Measurements from ENCODE around the gene HSPA1A. TPM values are rescaled to one million over a fixed set of nuclear protein-coding genes. Genes with fewer than 3 reads are reported as not detected.
A peak's percentile ranks its signal among the peaks of the same experiment; 100 is the strongest.

The HSPA1A gene
- polyA plus RNA-seq, 3 donors = 144 to 215 (median 200) TPM

DNA sequence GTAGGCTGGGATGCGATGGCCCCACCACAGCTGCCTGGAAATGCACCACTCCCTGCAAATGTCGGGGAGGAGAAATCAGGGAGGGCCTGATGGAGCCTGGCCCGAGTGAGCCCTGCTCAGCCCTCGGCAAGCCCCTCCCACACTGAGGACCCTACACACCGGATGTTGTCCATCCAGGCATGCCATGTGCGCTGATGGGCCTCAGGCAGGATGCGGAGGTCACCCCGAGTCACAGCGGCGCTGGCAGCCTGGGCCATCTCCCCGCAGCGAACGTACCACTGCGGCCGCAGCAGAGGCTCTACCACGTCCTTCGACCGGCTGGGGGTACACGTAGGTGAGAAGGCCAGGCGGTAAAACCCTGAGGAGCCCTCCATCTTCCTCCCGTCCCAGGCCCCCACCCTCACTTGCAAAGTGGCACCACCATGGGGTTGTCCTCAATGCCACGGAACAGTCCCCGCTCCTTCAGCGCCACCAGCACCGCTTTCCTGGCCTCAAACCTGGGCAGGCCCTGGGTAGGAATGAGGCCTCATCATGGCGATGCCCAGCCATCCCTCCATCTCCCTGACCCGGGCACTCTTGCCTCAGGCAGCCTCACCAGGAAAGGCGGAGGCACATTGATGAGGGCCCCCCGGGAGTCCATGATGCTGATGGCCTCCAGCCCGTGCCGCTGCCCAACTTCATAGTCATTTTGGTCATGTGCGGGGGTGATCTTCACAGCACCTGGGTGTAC, 33.1 kb upstream of the HSPA1A start:
- Mint-ChIP-seq H3K9me3 (no peaks in the 10 kb centered on the region), H3K27ac (peak overlapping the region in 2 of 7 donors; percentile 22 to 38), H3K4me1 (peaks cover 5% of the 10 kb centered on the region), H3K36me3 (peaks cover 60 to 92% of the 10 kb centered on the region in 2 donors), H3K27me3 (ENCODE audit: low read depth in 3 of 3) (peaks cover 0 to 3% (median 2%) of the 10 kb centered on the region in 3 donors), H3K4me3 (no peak overlapping the region)
- TF ChIP-seq, protein P1, sequence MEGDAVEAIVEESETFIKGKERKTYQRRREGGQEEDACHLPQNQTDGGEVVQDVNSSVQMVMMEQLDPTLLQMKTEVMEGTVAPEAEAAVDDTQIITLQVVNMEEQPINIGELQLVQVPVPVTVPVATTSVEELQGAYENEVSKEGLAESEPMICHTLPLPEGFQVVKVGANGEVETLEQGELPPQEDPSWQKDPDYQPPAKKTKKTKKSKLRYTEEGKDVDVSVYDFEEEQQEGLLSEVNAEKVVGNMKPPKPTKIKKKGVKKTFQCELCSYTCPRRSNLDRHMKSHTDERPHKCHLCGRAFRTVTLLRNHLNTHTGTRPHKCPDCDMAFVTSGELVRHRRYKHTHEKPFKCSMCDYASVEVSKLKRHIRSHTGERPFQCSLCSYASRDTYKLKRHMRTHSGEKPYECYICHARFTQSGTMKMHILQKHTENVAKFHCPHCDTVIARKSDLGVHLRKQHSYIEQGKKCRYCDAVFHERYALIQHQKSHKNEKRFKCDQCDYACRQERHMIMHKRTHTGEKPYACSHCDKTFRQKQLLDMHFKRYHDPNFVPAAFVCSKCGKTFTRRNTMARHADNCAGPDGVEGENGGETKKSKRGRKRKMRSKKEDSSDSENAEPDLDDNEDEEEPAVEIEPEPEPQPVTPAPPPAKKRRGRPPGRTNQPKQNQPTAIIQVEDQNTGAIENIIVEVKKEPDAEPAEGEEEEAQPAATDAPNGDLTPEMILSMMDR (IDR thresholded peaks at IDR 0.05) = no peak
- peaks cover 4 to 5% of the 10 kb centered on the region in 2 donors for H3K4me1 ChIP-seq (ENCODE audit: control insufficient read depth in 1 of 2, insufficient read depth in 2 of 2, low read length in 2 of 2)
- no peak overlapping the region for H2AFZ ChIP-seq (ENCODE audit: insufficient read depth, low read depth, low read length, poor library complexity, severe bottlenecking)
- peaks cover 70 to 88% of the 10 kb centered on the region in 2 donors for H3K36me3 ChIP-seq (replicated peaks in 1 of 2; ENCODE audit: control insufficient read depth in 1 of 2, insufficient read depth in 2 of 2, low read length in 2 of 2)
- no peaks in the 10 kb centered on the region for H4K20me1 ChIP-seq (ENCODE audit: insufficient read depth, low read length)
- intact Hi-C loops (cut with micrococcal nuclease) = no loop called here
- no peaks in the 10 kb centered on the region for H3K79me2 ChIP-seq (ENCODE audit: insufficient read depth, low read length)
- no peak overlapping the region for H3K9ac ChIP-seq (ENCODE audit: insufficient read depth, low read length, poor library complexity, severe bottlenecking)
- no peak overlapping the region for H3K27ac ChIP-seq (ENCODE audit: low read depth in 1 of 2, low read length in 2 of 2)
- DNase-seq = no peak
- H3K27me3 ChIP-seq (ENCODE audit: control insufficient read depth in 2 of 2, insufficient read depth in 2 of 2, low read length in 2 of 2) = no peaks in the 10 kb centered on the region
- no peak overlapping the region for H3K4me2 ChIP-seq (replicated peaks; ENCODE audit: extremely low read depth, low read length, poor library complexity, severe bottlenecking)
- H3K4me3 ChIP-seq (replicated peaks in 1 of 3; ENCODE audit: low read depth in 2 of 3, low read length in 3 of 3) = no peak overlapping the region
- 98% methylated on average over 32 of the region's 32 CpGs for WGBS (ENCODE audit: insufficient coverage)
- H3K9me3 ChIP-seq (replicated peaks in 1 of 2; ENCODE audit: control insufficient read depth in 1 of 2, insufficient read depth in 1 of 2, low read length in 2 of 2) = no peaks in the 10 kb centered on the region

DNA sequence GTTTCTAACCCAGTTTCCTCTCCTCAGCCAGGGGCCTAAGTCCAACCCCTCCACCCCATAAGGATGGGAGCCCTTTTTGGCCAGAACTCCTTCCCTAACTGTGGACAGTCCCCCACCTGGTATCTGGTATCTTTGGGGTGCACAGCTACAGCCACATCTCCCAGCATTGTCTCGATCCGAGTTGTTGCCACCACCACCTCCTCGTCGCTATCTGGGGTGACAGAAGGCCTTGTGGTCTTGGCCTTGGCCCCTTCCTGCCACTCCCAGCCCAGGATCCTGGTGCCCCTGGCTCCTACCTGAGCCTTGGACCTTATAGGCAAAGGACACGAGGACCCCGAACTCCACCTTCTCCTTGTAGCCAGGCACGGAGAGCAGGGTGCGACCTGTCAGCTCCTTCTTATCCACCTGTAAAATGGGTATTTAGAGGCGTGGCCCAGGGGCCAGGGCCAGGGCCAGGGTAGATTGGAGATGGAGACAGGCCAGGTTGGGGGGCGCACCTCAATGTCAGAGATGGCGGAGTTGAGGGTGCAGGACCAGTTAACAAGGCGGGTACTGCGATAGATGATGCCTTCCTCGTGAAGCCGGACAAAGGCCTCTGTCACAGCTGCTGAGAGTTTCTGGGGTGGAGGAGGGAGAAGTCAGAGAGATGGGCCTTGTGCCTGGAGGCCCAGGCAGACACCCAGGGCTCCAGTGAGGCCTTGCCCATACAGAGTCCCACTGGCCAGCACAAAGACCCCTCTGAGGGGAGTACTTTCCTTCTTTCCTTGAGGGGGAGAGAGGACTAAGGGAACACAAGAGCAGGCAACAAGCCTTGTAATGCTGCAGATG, 31.0 kb upstream of the HSPA1A start:
- DNase-seq = no peak
- no peak overlapping the region for H2AFZ ChIP-seq (ENCODE audit: insufficient read depth, low read depth, low read length, poor library complexity, severe bottlenecking)
- H4K20me1 ChIP-seq (ENCODE audit: insufficient read depth, low read length) = no peaks in the 10 kb centered on the region
- Mint-ChIP-seq H3K9me3 (no peaks in the 10 kb centered on the region), H3K27ac (peak overlapping the region in 3 of 7 donors; percentile 48 to 74 (median 68)), H3K4me1 (no peaks in the 10 kb centered on the region), H3K27me3 (ENCODE audit: low read depth in 3 of 3) (peaks cover 0 to 3% (median 0%) of the 10 kb centered on the region in 3 donors), H3K36me3 (peaks cover 49 to 85% of the 10 kb centered on the region in 2 donors), H3K4me3 (no peak overlapping the region)
- no peaks in the 10 kb centered on the region for H3K9me3 ChIP-seq (replicated peaks in 1 of 2; ENCODE audit: control insufficient read depth in 1 of 2, insufficient read depth in 1 of 2, low read length in 2 of 2)
- TF ChIP-seq, protein P1 (IDR thresholded peaks at IDR 0.05) = no peak
- H3K4me3 ChIP-seq (replicated peaks in 1 of 3; ENCODE audit: low read depth in 2 of 3, low read length in 3 of 3) = no peak overlapping the region
- H3K36me3 ChIP-seq (replicated peaks in 1 of 2; ENCODE audit: control insufficient read depth in 1 of 2, insufficient read depth in 2 of 2, low read length in 2 of 2) = peaks cover 58 to 77% of the 10 kb centered on the region in 2 donors
- H3K79me2 ChIP-seq (ENCODE audit: insufficient read depth, low read length) = no peaks in the 10 kb centered on the region
- no peak overlapping the region for H3K9ac ChIP-seq (ENCODE audit: insufficient read depth, low read length, poor library complexity, severe bottlenecking)
- H3K4me1 ChIP-seq (ENCODE audit: control insufficient read depth in 1 of 2, insufficient read depth in 2 of 2, low read length in 2 of 2) = no peaks in the 10 kb centered on the region
- WGBS (ENCODE audit: insufficient coverage) = 97% methylated on average over 7 of the region's 15 CpGs
- intact Hi-C loops (cut with micrococcal nuclease) = no loop called here
- no peaks in the 10 kb centered on the region for H3K27me3 ChIP-seq (ENCODE audit: control insufficient read depth in 2 of 2, insufficient read depth in 2 of 2, low read length in 2 of 2)
- H3K27ac ChIP-seq (ENCODE audit: low read depth in 1 of 2, low read length in 2 of 2) = peak overlapping the region in 1 of 2 donors; percentile 26
- no peak overlapping the region for H3K4me2 ChIP-seq (replicated peaks; ENCODE audit: extremely low read depth, low read length, poor library complexity, severe bottlenecking)
